Effector memory CD4-positive, alpha-beta T cell (primary cell): ENCODE data around the gene UGDH.

ENCODE experiments used
- DNase-seq, 3 donors: peaks; one replicate each; pipeline ENCODE4 v3.0.0-alpha.2; 2020
- H3K27ac ChIP-seq: 2 replicates; pipeline ENCODE4 v1.7.0; 2013; ENCODE audit warnings: mild to moderate bottlenecking, low read length, moderate library complexity; ENCODE audit not compliant: insufficient read depth, poor library complexity, severe bottlenecking
- H3K27me3 ChIP-seq: replicated peaks from 2 replicates; pipeline ENCODE4 v1.7.0; 2013; ENCODE audit warnings: mild to moderate bottlenecking, low read length; ENCODE audit not compliant: insufficient read depth, control insufficient read depth, poor library complexity, severe bottlenecking
- H3K36me3 ChIP-seq: 2 replicates; pipeline ENCODE4 v1.7.0; 2013; ENCODE audit warnings: mild to moderate bottlenecking, low read length, moderate library complexity; ENCODE audit not compliant: control insufficient read depth, insufficient read depth
- H3K4me1 ChIP-seq: 2 replicates; pipeline ENCODE4 v1.7.0; 2013; ENCODE audit warnings: low read length, mild to moderate bottlenecking; ENCODE audit not compliant: control insufficient read depth, insufficient read depth, poor library complexity, severe bottlenecking
- H3K4me3 ChIP-seq: 2 replicates; pipeline ENCODE4 v1.7.0; 2013; ENCODE audit warnings: low read length, low read depth, mild to moderate bottlenecking; ENCODE audit not compliant: insufficient read depth, poor library complexity, severe bottlenecking
- H3K9me3 ChIP-seq: 2 replicates; pipeline ENCODE4 v1.7.0; 2013; ENCODE audit warnings: mild to moderate bottlenecking, low read length, moderate library complexity; ENCODE audit not compliant: control insufficient read depth
- total RNA-seq, 3 donors: gene quantifications; one replicate each; lab custom pipeline; 2026; lab: John Stamatoyannopoulos, UW

Gene UGDH
- 9.9 to 11.8 (median 10.4) reads per million in 3 donors for total RNA-seq

GRCh38 chr4:39527296-39528060, at the start of gene UGDH:
Gene UGDH, minus strand, starts transcription at chr4:39527439. Its CDS starts 5,927 bp downstream, at chr4:39521512.
- H3K27me3 ChIP-seq = no peaks in the 10 kb centered on the region
- peaks cover 14% of the 10 kb centered on the region for H3K4me1 ChIP-seq
- peak within 1 kb of the TSS; percentile 68 for H3K27ac ChIP-seq
- H3K4me3 ChIP-seq = peak within 1 kb of the TSS; percentile 92
- no peaks in the 10 kb centered on the region for H3K36me3 ChIP-seq
- H3K9me3 ChIP-seq = no peaks in the 10 kb centered on the region
- peak; percentile 81 to 88 (median 86) for DNase-seq

- Histone ChIP-seq H3K4me3 (no peak overlapping the region), H3K4me1 (no peaks in the 10 kb centered on the region), H3K27me3 (no peaks in the 10 kb centered on the region), H3K27ac (no peak overlapping the region), H3K9me3 (no peaks in the 10 kb centered on the region), H3K36me3 (no peaks in the 10 kb centered on the region)
- DNase-seq = no peak
Measured at GRCh38 chr4:39574946-39575345, 47.7 kb upstream of the UGDH start.

- Histone ChIP-seq H3K9me3 (no peaks in the 10 kb centered on the region), H3K4me1 (no peaks in the 10 kb centered on the region), H3K27ac (no peak overlapping the region), H3K36me3 (no peaks in the 10 kb centered on the region), H3K27me3 (no peaks in the 10 kb centered on the region), H3K4me3 (no peak overlapping the region)
- DNase-seq = no peak
Measured at GRCh38 chr4:39571504-39571903, 44.3 kb upstream of the UGDH start.

- DNase-seq = no peak
- H3K4me3 ChIP-seq = no peak overlapping the region
- no peaks in the 10 kb centered on the region for H3K36me3 ChIP-seq
- H3K27me3 ChIP-seq = no peaks in the 10 kb centered on the region
- H3K9me3 ChIP-seq = no peaks in the 10 kb centered on the region
- no peak overlapping the region for H3K27ac ChIP-seq
- H3K4me1 ChIP-seq = no peaks in the 10 kb centered on the region
Measured at GRCh38 chr4:39571054-39571453, 43.8 kb upstream of the UGDH start.

GRCh38 chr4:39569209-39569608, 42.0 kb upstream of the UGDH start:
- no peak for DNase-seq

GRCh38 chr4:39568805-39569204, 41.6 kb upstream of the UGDH start:
- H3K27me3 ChIP-seq = no peaks in the 10 kb centered on the region
- no peaks in the 10 kb centered on the region for H3K36me3 ChIP-seq
- H3K4me1 ChIP-seq = no peaks in the 10 kb centered on the region
- no peak overlapping the region for H3K4me3 ChIP-seq
- no peak for DNase-seq
- no peaks in the 10 kb centered on the region for H3K9me3 ChIP-seq
- no peak overlapping the region for H3K27ac ChIP-seq

More at GRCh38 chr4:39569209-39569608, 42.0 kb upstream of the UGDH start:
- H3K36me3 ChIP-seq = no peaks in the 10 kb centered on the region
- no peak overlapping the region for H3K27ac ChIP-seq
- no peaks in the 10 kb centered on the region for H3K4me1 ChIP-seq
- H3K27me3 ChIP-seq = no peaks in the 10 kb centered on the region
- H3K4me3 ChIP-seq = no peak overlapping the region
- H3K9me3 ChIP-seq = no peaks in the 10 kb centered on the region

- H3K4me1 ChIP-seq = no peaks in the 10 kb centered on the region
- no peaks in the 10 kb centered on the region for H3K9me3 ChIP-seq
- no peaks in the 10 kb centered on the region for H3K36me3 ChIP-seq
- H3K27me3 ChIP-seq = no peaks in the 10 kb centered on the region
- no peak for DNase-seq
- no peak overlapping the region for H3K27ac ChIP-seq
- H3K4me3 ChIP-seq = no peak overlapping the region
Measured at GRCh38 chr4:39565878-39566600, 38.8 kb upstream of the UGDH start.

- Histone ChIP-seq H3K27me3 (no peaks in the 10 kb centered on the region), H3K4me1 (no peaks in the 10 kb centered on the region), H3K36me3 (no peaks in the 10 kb centered on the region), H3K27ac (no peak overlapping the region), H3K4me3 (no peak overlapping the region), H3K9me3 (no peaks in the 10 kb centered on the region)
- DNase-seq = no peak
Measured at GRCh38 chr4:39563346-39563847, 36.2 kb upstream of the UGDH start.

GRCh38 chr4:39562792-39563191, 35.6 kb upstream of the UGDH start:
- H3K27ac ChIP-seq = no peak overlapping the region
- H3K36me3 ChIP-seq = no peaks in the 10 kb centered on the region
- H3K9me3 ChIP-seq = no peaks in the 10 kb centered on the region
- H3K4me3 ChIP-seq = no peak overlapping the region
- H3K27me3 ChIP-seq = no peaks in the 10 kb centered on the region
- no peaks in the 10 kb centered on the region for H3K4me1 ChIP-seq
- no peak for DNase-seq

GRCh38 chr4:39559626-39560025, 32.4 kb upstream of the UGDH start:
- Histone ChIP-seq H3K9me3 (no peaks in the 10 kb centered on the region), H3K27me3 (no peaks in the 10 kb centered on the region), H3K27ac (no peak overlapping the region), H3K4me3 (no peak overlapping the region), H3K36me3 (peaks cover 3% of the 10 kb centered on the region), H3K4me1 (no peaks in the 10 kb centered on the region)
- DNase-seq = no peak
